Activated naive CD4-positive, alpha-beta T cell treated with anti-CD3 and anti-CD28 coated beads for 36 hours (primary cell): ENCODE results near the gene NIT1. TPM values are rescaled to one million over a fixed set of nuclear protein-coding genes. Genes with fewer than 3 reads are reported as not detected.
"Not testable (repeated sequence)": the region's sequence is repeated elsewhere in the genome, so short reads cannot be mapped to it uniquely, and the experiment has no call there.

Experiments used
- CTCF ChIA-PET: fragments of 350-600 bp; sonication (Branson Sonifier 250); formaldehyde crosslinking; loops from one replicate; lab custom pipeline; 2021; ENCODE audit warnings: antibody characterized with exemption; lab: Charles Lee
- DNase-seq: peaks from one replicate; pipeline ENCODE4 v3.0.0-alpha.2; 2020
- H3K27ac Mint-ChIP-seq: one replicate; pipeline ENCODE4 v1.8.0; 2021; ENCODE audit warnings: mild to moderate bottlenecking, mixed read lengths
- H3K27me3 Mint-ChIP-seq: one replicate; pipeline ENCODE4 v1.8.0; 2021; ENCODE audit warnings: low read depth, mixed read lengths
- H3K36me3 Mint-ChIP-seq: one replicate; pipeline ENCODE4 v1.8.0; 2021; ENCODE audit warnings: low read depth, mixed read lengths
- H3K4me1 Mint-ChIP-seq: one replicate; pipeline ENCODE4 v1.8.0; 2021; ENCODE audit warnings: low read depth, mixed read lengths
- H3K4me3 Mint-ChIP-seq: one replicate; pipeline ENCODE4 v1.8.0; 2021; ENCODE audit warnings: mild to moderate bottlenecking, moderate library complexity, mixed read lengths
- H3K9me3 Mint-ChIP-seq: one replicate; pipeline ENCODE4 v1.8.0; 2021; ENCODE audit warnings: mixed read lengths
- intact Hi-C: fragments of 100-400 bp; cut with micrococcal nuclease; formaldehyde crosslinking; loops from one replicate; pipeline ENCODE4 v1.15.1; 2023
- total RNA-seq, 2 experiments: library from RNA; stranded (reverse); gene quantifications; one replicate each; pipeline ENCODE4 v1.2.3, GENCODE V29; 2021

Gene NIT1
- total RNA-seq, 2 experiments from 2014 or later = 59.1 to 63.1 TPM

GRCh38 chr1:161098210-161099068, 19.5 kb upstream of the NIT1 start, which contains the start of gene KLHDC9:
Gene KLHDC9 (plus strand): TSS chr1:161098361. CDS start chr1:161098536, 175 bp downstream.
- Mint-ChIP-seq H3K4me3 (peak within 1 kb of the TSS; percentile 70), H3K9me3 (no peaks in the 10 kb centered on the region), H3K36me3 (peaks cover 18% of the 10 kb centered on the region), H3K27ac (peak within 1 kb of the TSS; percentile 54), H3K4me1 (peaks cover 39% of the 10 kb centered on the region), H3K27me3 (no peaks in the 10 kb centered on the region)
- CTCF ChIA-PET = interaction anchor here (0.6 to 10.0 kb wide), 24 partner anchors 10 to 375 kb away, joined by 3 to 221 read pairs (median 6); partner anchors contain the start of genes ARHGAP30, F11R, NECTIN4 and TOMM40L
- DNase-seq = peak; percentile 78
- intact Hi-C loops = loop anchor here (1.0 to 5.0 kb wide), 4 partner anchors 36 to 371 kb away; partner anchors contain the start of gene TSTD1

DNA sequence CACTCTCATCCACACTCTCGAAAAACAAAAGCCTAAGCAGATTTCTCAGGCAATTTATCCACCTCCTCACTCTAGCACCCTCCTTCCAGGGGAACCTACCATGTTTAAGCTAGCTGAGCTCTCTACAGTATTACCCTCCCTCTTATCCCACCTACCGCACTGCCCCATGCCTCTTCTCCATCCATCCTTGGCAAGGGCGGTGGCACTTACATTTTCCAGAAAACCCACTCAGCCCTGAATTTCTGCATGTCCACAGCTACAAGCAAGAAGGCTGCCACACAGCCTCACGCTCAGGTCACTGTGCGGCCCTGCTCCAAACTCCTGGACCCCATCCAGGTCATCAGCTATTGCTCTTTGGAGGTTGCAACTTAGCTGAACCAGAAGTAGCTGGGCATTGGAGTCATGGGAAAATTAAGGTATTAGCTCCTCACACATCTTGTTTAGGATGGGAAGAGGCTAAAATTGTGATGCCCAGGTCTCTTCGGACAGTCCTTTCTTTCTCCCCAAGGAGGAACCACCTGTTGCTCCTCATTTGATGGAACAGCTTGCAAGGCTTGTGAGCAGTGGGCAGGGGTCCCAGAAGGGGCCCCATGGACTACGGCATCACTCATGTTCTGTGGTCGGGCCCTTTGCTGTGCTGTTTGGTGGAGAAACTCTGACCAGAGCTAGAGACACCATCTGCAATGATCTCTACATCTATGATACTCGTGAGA, 18.7 kb upstream of the NIT1 start:
- intact Hi-C loops = loop anchor here (2.0 to 5.0 kb wide), 3 partner anchors 37 to 372 kb away; no protein-coding TSS in a partner anchor
- Mint-ChIP-seq H3K27ac (peak overlapping the region; percentile 6), H3K36me3 (peaks cover 21% of the 10 kb centered on the region), H3K27me3 (no peaks in the 10 kb centered on the region), H3K9me3 (no peaks in the 10 kb centered on the region), H3K4me1 (peaks cover 38% of the 10 kb centered on the region), H3K4me3 (peak overlapping the region; percentile 30)
- CTCF ChIA-PET = interaction anchor here (0.8 to 10.0 kb wide), 11 partner anchors 11 to 148 kb away, joined by 3 to 221 read pairs (median 9); partner anchors contain the start of genes ARHGAP30, NECTIN4, TSTD1 and USF1
- DNase-seq = no peak

- Mint-ChIP-seq H3K36me3 (peaks cover 21% of the 10 kb centered on the region), H3K4me3 (no peak overlapping the region), H3K4me1 (peaks cover 36% of the 10 kb centered on the region), H3K27me3 (no peaks in the 10 kb centered on the region), H3K9me3 (no peaks in the 10 kb centered on the region), H3K27ac (no peak overlapping the region)
- CTCF ChIA-PET = interaction anchor here (1.7 to 10.0 kb wide), 4 partner anchors 30 to 112 kb away, joined by 4 to 221 read pairs (median 117); partner anchors contain the start of genes ARHGAP30, TSTD1 and USF1
- intact Hi-C loops = no loop called here
- no peak for DNase-seq
These were observed 17.3 kb upstream of the NIT1 start for GRCh38 chr1:161100556-161100955.

DNA sequence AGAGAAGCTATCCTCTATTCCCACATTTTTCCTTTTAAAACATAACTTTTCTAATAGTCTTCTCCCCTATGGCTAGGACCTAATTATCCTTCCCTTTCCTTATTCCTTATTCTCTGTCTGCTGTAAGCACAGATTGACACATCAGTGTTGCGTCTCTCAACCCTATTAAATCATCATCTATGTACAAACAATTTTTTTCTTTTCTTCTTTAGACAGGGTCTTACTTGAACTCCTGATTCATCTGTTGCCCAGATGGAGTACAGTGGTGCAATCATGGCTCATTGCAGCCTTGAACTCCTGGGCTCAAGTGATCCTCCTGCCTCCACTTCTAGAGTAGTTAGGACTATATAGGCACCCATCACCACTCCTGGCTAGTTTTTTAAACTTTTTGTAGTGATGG, 11.5 kb upstream of the NIT1 start:
- CTCF ChIA-PET = interaction anchor here (0.6 to 2.1 kb wide), 2 partner anchors 109 to 786 kb away, joined by 4 to 8 read pairs; no protein-coding TSS in a partner anchor
- H3K27ac Mint-ChIP-seq = no peak overlapping the region

GRCh38 chr1:161111117-161111516, 6.8 kb upstream of the NIT1 start:
- intact Hi-C loops = no loop called here
- CTCF ChIA-PET = interaction anchor here (1.9 kb wide), 1 partner anchor 14 kb away, joined by 16 read pairs; the partner anchor contains the start of gene KLHDC9
- Mint-ChIP-seq H3K27ac (no peak overlapping the region), H3K36me3 (peaks cover 38% of the 10 kb centered on the region), H3K4me3 (no peak overlapping the region), H3K9me3 (no peaks in the 10 kb centered on the region), H3K27me3 (no peaks in the 10 kb centered on the region), H3K4me1 (peaks cover 48% of the 10 kb centered on the region)
- DNase-seq = no peak

More for the DNA sequence above, 11.5 kb upstream of the NIT1 start:
- DNase-seq = no peak
- Mint-ChIP-seq H3K4me3 (no peak overlapping the region), H3K9me3 (no peaks in the 10 kb centered on the region), H3K4me1 (peaks cover 21% of the 10 kb centered on the region), H3K27me3 (no peaks in the 10 kb centered on the region), H3K36me3 (peaks cover 32% of the 10 kb centered on the region)
- intact Hi-C loops = no loop called here

- H3K36me3 Mint-ChIP-seq = peaks cover 39% of the 10 kb centered on the region
- peaks cover 49% of the 10 kb centered on the region for H3K4me1 Mint-ChIP-seq
- H3K27me3 Mint-ChIP-seq = no peaks in the 10 kb centered on the region
- CTCF ChIA-PET = interaction anchor here (1.0 to 1.9 kb wide), 4 partner anchors 14 to 32 kb away, joined by 3 to 16 read pairs (median 4); partner anchors contain the start of gene KLHDC9
- no peak overlapping the region for H3K4me3 Mint-ChIP-seq
- no peaks in the 10 kb centered on the region for H3K9me3 Mint-ChIP-seq
- DNase-seq = no peak
- no peak overlapping the region for H3K27ac Mint-ChIP-seq
- intact Hi-C loops = no loop called here
These were observed 6.4 kb upstream of the NIT1 start for GRCh38 chr1:161111527-161111926.

DNA sequence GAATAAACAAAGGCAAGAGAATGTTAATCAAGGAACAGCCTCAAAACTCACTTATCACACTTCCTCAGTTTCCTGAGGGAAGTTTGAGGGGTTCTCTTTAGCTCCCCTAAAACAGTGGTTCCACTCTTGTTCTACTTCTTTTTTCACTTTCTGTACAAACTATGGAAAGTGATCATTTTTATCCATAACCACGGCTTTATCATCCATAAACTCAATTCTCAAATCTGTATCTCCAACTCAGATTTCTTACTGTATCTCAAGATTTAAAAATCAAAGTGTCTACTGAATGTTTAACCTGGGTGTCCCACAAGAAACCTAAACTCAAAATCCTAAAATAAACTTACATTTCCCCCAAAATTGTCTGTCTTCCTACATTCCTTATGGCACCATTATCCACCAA, 4.0 kb upstream of the NIT1 start:
- H3K4me3 Mint-ChIP-seq = no peak overlapping the region
- peaks cover 56% of the 10 kb centered on the region for H3K4me1 Mint-ChIP-seq
- H3K36me3 Mint-ChIP-seq = peaks cover 38% of the 10 kb centered on the region
- H3K27ac Mint-ChIP-seq = peak overlapping the region; percentile 52
- intact Hi-C loops = loop anchor here (2.0 kb wide), 1 partner anchor 67 kb away; no protein-coding TSS in a partner anchor
- no peaks in the 10 kb centered on the region for H3K27me3 Mint-ChIP-seq
- no peaks in the 10 kb centered on the region for H3K9me3 Mint-ChIP-seq
- CTCF ChIA-PET = no interaction called here
- no peak for DNase-seq

DNA sequence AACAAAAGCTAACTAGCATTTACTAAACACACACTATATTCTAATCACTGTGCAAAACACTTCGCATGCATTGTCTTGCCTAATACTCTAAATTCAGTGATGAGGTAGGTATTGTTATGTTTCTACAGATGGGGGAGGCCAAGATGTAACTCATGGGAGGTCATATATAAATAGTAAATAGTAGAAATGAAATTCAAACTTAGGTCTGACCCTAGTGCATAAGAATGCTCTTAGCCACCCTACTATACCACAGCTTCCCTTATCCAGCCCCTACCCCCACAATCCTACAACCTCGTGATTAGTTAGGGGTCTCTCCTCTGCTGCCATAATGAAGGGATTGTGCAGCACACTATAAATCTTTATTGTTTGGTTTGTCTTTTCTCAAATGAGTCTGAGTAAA, 3.3 kb upstream of the NIT1 start:
- intact Hi-C loops = loop anchor here (2.0 kb wide), 1 partner anchor 68 kb away; no protein-coding TSS in a partner anchor
- no peaks in the 10 kb centered on the region for H3K27me3 Mint-ChIP-seq
- H3K9me3 Mint-ChIP-seq = no peaks in the 10 kb centered on the region
- DNase-seq = no peak
- CTCF ChIA-PET = interaction anchor here (0.6 kb wide), 1 partner anchor 1187 kb away, joined by 4 read pairs; no protein-coding TSS in a partner anchor
- H3K27ac Mint-ChIP-seq = peak overlapping the region; percentile 52
- H3K4me1 Mint-ChIP-seq = peaks cover 62% of the 10 kb centered on the region
- peaks cover 36% of the 10 kb centered on the region for H3K36me3 Mint-ChIP-seq
- H3K4me3 Mint-ChIP-seq = no peak overlapping the region

DNA sequence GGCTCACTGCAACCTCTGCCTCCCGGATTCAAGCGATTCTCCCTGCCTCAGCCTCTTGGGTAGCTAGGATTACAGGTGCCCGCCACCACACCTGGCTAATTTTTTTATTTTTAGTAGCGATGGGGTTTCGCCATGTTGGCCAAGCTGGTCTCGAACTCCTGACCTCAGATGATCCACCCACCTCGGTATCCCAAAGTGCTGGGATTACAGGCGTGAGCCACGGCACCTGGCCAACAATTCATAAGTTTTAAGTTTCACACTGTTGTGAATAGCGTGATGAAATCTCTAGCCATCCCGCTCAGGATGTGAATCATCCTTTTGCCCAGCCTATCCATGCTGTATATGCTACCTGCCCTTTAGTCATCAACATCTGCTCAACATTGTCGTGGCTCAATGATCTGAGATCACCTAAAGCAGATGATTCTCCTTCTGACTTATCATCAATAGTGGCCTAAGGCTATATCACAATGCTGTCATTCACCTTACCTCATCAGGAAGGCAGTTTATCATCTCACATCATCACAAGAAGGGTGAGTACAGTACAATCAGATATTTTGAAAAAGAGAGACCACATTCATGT, 2.7 kb upstream of the NIT1 start:
- CTCF ChIA-PET = interaction anchor here (1.2 kb wide), 1 partner anchor 16 kb away, joined by 4 read pairs; no protein-coding TSS in a partner anchor
- no peaks in the 10 kb centered on the region for H3K27me3 Mint-ChIP-seq
- H3K36me3 Mint-ChIP-seq = peaks cover 39% of the 10 kb centered on the region
- no peaks in the 10 kb centered on the region for H3K9me3 Mint-ChIP-seq
- peak; percentile 78 for DNase-seq
- peaks cover 69% of the 10 kb centered on the region for H3K4me1 Mint-ChIP-seq
- intact Hi-C loops = loop anchor here (1.0 to 2.0 kb wide), 5 partner anchors 17 to 68 kb away; partner anchors contain the start of genes DEDD, PPOX and UFC1
- H3K4me3 Mint-ChIP-seq = peak overlapping the region; percentile 92
- H3K27ac Mint-ChIP-seq = peak overlapping the region; percentile 77

DNA sequence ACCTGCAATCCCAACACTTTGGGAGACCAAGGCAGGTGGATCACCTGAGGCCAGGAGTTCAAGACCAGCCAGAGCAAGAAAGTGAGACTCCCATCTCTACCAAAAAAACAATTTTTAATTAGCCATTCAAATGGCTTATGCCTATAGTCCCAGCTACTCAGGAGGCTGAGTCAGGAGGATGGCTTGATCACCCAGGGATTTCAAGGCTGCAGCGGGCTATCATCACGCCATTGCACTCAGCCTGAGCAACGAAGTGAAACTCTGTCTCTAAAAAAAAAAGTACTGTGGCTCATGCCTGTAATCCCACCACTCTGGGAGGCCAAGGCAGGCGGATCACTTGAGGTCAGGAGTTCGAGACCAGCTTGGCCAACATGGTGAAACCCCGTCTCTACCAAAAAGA, 1.9 kb upstream of the NIT1 start:
- peak overlapping the region; percentile 92 for H3K4me3 Mint-ChIP-seq
- intact Hi-C loops = loop anchor here (1.0 to 2.0 kb wide), 5 partner anchors 16 to 69 kb away; partner anchors contain the start of genes DEDD, PPOX and UFC1
- peaks cover 75% of the 10 kb centered on the region for H3K4me1 Mint-ChIP-seq
- peak overlapping the region; percentile 77 for H3K27ac Mint-ChIP-seq
- not testable (repeated sequence) for H3K9me3 Mint-ChIP-seq, H3K27me3 Mint-ChIP-seq, DNase-seq
- peaks cover 43% of the 10 kb centered on the region for H3K36me3 Mint-ChIP-seq
- CTCF ChIA-PET = interaction anchor here (0.6 to 1.2 kb wide), 5 partner anchors 16 to 1264 kb away, joined by 3 to 4 read pairs (median 3); partner anchors contain the start of gene PPOX
